OCI-LY3 (cell line): ENCODE measurements around the gene FAM185A.

Source experiments
- EZH2phosphoT487 ChIP-seq: fragments of 200-600 bp; shearing (Covaris generic); IDR thresholded peaks from 2 replicates; pipeline ENCODE4 v1.6.1; 2018; ENCODE audit warnings: antibody characterized with exemption, mixed run types, low read depth
- TF ChIP-seq, protein P1 (sequence below): fragments of 200-600, 300-600 bp; sonication (generic); IDR thresholded peaks from 2 replicates; pipeline ENCODE4 v1.5.1; 2014; ENCODE audit warnings: antibody characterized with exemption, low read length, low read depth

DNA sequence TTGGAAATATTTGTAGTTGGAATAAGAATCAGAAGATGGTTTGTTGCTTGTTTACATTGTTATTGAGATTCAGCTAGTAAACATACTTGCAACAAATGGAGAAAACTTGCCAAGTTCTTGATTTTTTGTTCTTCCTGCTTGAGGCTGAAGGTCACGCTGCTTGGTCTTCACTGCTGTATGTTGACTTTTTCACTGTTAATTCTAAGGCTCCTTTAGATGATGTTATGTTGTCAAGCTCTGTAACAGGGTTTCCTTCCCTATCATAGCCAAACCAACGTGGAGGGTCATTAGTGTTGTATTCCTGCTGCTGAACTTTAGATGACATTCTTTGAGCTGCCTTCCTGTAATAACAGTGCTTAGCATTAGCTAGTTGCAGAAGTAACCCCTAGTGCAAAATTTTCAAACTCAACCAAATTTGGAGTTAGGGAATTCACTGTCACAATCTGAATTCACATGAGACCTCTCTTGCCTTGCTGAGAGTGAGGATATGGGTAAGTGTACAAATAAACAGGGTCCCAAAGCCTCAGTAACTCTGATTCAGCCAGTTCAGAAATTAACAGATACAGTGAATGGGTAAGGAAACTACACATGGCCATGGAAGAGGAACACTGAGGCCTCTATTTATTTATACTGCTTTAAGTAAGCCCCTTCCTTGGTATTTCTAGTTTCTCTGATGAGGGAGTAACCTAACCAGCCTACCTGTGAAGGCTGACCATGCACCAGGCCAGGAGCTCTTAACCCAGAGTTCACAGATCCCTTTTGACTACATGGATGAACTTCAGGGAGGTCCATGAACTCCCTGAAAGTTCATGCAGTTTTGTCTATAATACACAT, 64.6 kb downstream of the FAM185A start:
- TF ChIP-seq EZH2phosphoT487: no peak
- TF ChIP-seq, protein P1, sequence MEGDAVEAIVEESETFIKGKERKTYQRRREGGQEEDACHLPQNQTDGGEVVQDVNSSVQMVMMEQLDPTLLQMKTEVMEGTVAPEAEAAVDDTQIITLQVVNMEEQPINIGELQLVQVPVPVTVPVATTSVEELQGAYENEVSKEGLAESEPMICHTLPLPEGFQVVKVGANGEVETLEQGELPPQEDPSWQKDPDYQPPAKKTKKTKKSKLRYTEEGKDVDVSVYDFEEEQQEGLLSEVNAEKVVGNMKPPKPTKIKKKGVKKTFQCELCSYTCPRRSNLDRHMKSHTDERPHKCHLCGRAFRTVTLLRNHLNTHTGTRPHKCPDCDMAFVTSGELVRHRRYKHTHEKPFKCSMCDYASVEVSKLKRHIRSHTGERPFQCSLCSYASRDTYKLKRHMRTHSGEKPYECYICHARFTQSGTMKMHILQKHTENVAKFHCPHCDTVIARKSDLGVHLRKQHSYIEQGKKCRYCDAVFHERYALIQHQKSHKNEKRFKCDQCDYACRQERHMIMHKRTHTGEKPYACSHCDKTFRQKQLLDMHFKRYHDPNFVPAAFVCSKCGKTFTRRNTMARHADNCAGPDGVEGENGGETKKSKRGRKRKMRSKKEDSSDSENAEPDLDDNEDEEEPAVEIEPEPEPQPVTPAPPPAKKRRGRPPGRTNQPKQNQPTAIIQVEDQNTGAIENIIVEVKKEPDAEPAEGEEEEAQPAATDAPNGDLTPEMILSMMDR: no peak
